ENCODE measurements around the gene PHACTR3. TPM values are rescaled to one million over a fixed set of nuclear protein-coding genes. Genes with fewer than 3 reads are reported as not detected.
A peak's percentile ranks its signal among the peaks of the same experiment; 100 is the strongest.

The PHACTR3 gene
- total RNA-seq, 2 donors from 2014 or later: 0.34 TPM; not detected in 1

- H3K27me3 ChIP-seq (replicated peaks; ENCODE audit: insufficient read depth): no peaks in the 10 kb centered on the region
- 86% methylated on average over 4 of the region's 4 CpGs for WGBS
- no peak for DNase-seq (ENCODE audit: low spot score)
- no peaks in the 10 kb centered on the region for H3K4me1 ChIP-seq (replicated peaks)
- intact Hi-C loops (cut with DNase I): no loop called here
- H3K27ac ChIP-seq: no peak overlapping the region
- TF ChIP-seq POLR2A (IDR thresholded peaks at IDR 0.05) (no peak), CTCF (IDR thresholded peaks at IDR 0.05) (no peak), POLR2AphosphoS5 (IDR thresholded peaks at IDR 0.05) (no peak)
- H3K9me3 ChIP-seq: no peaks in the 10 kb centered on the region
- no peaks in the 10 kb centered on the region for H3K36me3 ChIP-seq
- no peak overlapping the region for H3K4me3 ChIP-seq
These were observed 35.0 kb upstream of the PHACTR3 start for GRCh38 chr20:59569305-59569704.

- Histone ChIP-seq H3K9me3 (no peaks in the 10 kb centered on the region), H3K4me1 (replicated peaks) (no peaks in the 10 kb centered on the region), H3K36me3 (no peaks in the 10 kb centered on the region), H3K4me3 (no peak overlapping the region), H3K27me3 (replicated peaks; ENCODE audit: insufficient read depth) (peaks cover under 1% of the 10 kb centered on the region), H3K27ac (no peak overlapping the region)
- WGBS: 56% methylated on average over 7 of the region's 7 CpGs
- TF ChIP-seq POLR2AphosphoS5 (IDR thresholded peaks at IDR 0.05) (no peak), POLR2A (IDR thresholded peaks at IDR 0.05) (no peak), CTCF (IDR thresholded peaks at IDR 0.05) (no peak)
- intact Hi-C loops (cut with DNase I): loop anchor here (5.0 kb wide), 1 partner anchor 181 kb away; no protein-coding TSS in a partner anchor
- DNase-seq (ENCODE audit: low spot score): no peak
These were observed 33.2 kb upstream of the PHACTR3 start for GRCh38 chr20:59571151-59571550.

- Histone ChIP-seq H3K4me1 (replicated peaks) (no peaks in the 10 kb centered on the region), H3K9me3 (no peaks in the 10 kb centered on the region), H3K27ac (no peak overlapping the region), H3K4me3 (peak overlapping the region; percentile 10 to 18), H3K27me3 (replicated peaks; ENCODE audit: insufficient read depth) (peaks cover 6% of the 10 kb centered on the region), H3K36me3 (no peaks in the 10 kb centered on the region)
- peak; percentile 29 for DNase-seq (ENCODE audit: low spot score)
- peak; percentile 59 to 73 (median 68) for TF ChIP-seq CTCF (IDR thresholded peaks at IDR 0.05)
- TF ChIP-seq POLR2A (IDR thresholded peaks at IDR 0.05): no peak
- TF ChIP-seq POLR2AphosphoS5 (IDR thresholded peaks at IDR 0.05): no peak
- intact Hi-C loops (cut with DNase I): loop anchor here (5.0 kb wide), 1 partner anchor 181 kb away; no protein-coding TSS in a partner anchor
- 12% methylated on average over 28 of the region's 28 CpGs for WGBS
These were observed 32.6 kb upstream of the PHACTR3 start for GRCh38 chr20:59571551-59572314.

GRCh38 chr20:59572515-59572914 is 31.8 kb upstream of the PHACTR3 start:
- no peaks in the 10 kb centered on the region for H3K9me3 ChIP-seq
- WGBS: 91% methylated on average over 4 of the region's 4 CpGs
- H3K4me1 ChIP-seq (replicated peaks): no peaks in the 10 kb centered on the region
- H3K27me3 ChIP-seq (replicated peaks; ENCODE audit: insufficient read depth): peaks cover 9% of the 10 kb centered on the region
- H3K4me3 ChIP-seq: no peak overlapping the region
- DNase-seq (ENCODE audit: low spot score): no peak
- H3K27ac ChIP-seq: no peak overlapping the region
- intact Hi-C loops (cut with DNase I): loop anchor here (5.0 kb wide), 1 partner anchor 180 kb away; no protein-coding TSS in a partner anchor
- TF ChIP-seq POLR2AphosphoS5 (IDR thresholded peaks at IDR 0.05) (no peak), POLR2A (IDR thresholded peaks at IDR 0.05) (no peak), CTCF (IDR thresholded peaks at IDR 0.05) (no peak)
- H3K36me3 ChIP-seq: no peaks in the 10 kb centered on the region

- intact Hi-C loops (cut with DNase I): loop anchor here (5.0 kb wide), 1 partner anchor 178 kb away; no protein-coding TSS in a partner anchor
- no peak for DNase-seq (ENCODE audit: low spot score)
- no peaks in the 10 kb centered on the region for H3K4me1 ChIP-seq (replicated peaks)
- H3K9me3 ChIP-seq: no peaks in the 10 kb centered on the region
- peaks cover 15% of the 10 kb centered on the region for H3K27me3 ChIP-seq (replicated peaks; ENCODE audit: insufficient read depth)
- WGBS: 88% methylated on average over 8 of the region's 8 CpGs
- H3K36me3 ChIP-seq: no peaks in the 10 kb centered on the region
- no peak overlapping the region for H3K27ac ChIP-seq
- H3K4me3 ChIP-seq: no peak overlapping the region
- TF ChIP-seq CTCF (IDR thresholded peaks at IDR 0.05) (no peak), POLR2AphosphoS5 (IDR thresholded peaks at IDR 0.05) (no peak), POLR2A (IDR thresholded peaks at IDR 0.05) (no peak)
These were observed 30.5 kb upstream of the PHACTR3 start for GRCh38 chr20:59573837-59574236.

All from prostate gland (tissue), 2 donors.